ENCODE data around the gene HOXB13. TPM values are rescaled to one million over a fixed set of nuclear protein-coding genes. Genes with fewer than 3 reads are reported as not detected.

The HOXB13 gene
- polyA plus RNA-seq, 1 donor from 2014 or later: not detected

- Histone ChIP-seq H3K27ac (ENCODE audit: low read length) (no peak overlapping the region), H3K36me3 (ENCODE audit: insufficient read depth, low read length) (no peaks in the 10 kb centered on the region), H3F3A (ENCODE audit: insufficient read depth, low read length, poor library complexity, severe bottlenecking) (no peaks in the 10 kb centered on the region), H3K4me3 (ENCODE audit: low read length) (no peak overlapping the region), H4K20me1 (ENCODE audit: insufficient read depth) (no peaks in the 10 kb centered on the region), H3K9ac (ENCODE audit: low read length) (no peak overlapping the region), H3K9me2 (ENCODE audit: insufficient read depth, low read length) (no peaks in the 10 kb centered on the region), H3K4me2 (ENCODE audit: low read length) (no peak overlapping the region), H2AFZ (ENCODE audit: low read depth, low read length) (no peak overlapping the region), H3K79me2 (replicated peaks; ENCODE audit: insufficient read depth, low read length) (no peaks in the 10 kb centered on the region), H3K9me3 (ENCODE audit: low read length) (no peaks in the 10 kb centered on the region), H3K27me3 (ENCODE audit: insufficient read depth, low read depth, low read length) (peaks cover 70% of the 10 kb centered on the region)
- TF ChIP-seq EZH2 (IDR thresholded peaks at IDR 0.05; ENCODE audit: borderline replicate concordance, insufficient read depth, low read length, poor library complexity, severe bottlenecking) (no peak), CTCF (IDR thresholded peaks at IDR 0.05; ENCODE audit: poor library complexity, severe bottlenecking) (no peak)
Measured at GRCh38 chr17:48676963-48677558, 51.5 kb downstream of the HOXB13 start.

Small RNAs within 50 kb of the gene (small RNA-seq; reads per million reads assigned to genes)
- gene AC091179.2: 0 reads per million in 3 experiments
- gene COX6B1P2: 0 reads per million in 3 experiments
- gene MIR3185: 0 reads per million in 3 experiments
- gene RF02132: 0 reads per million in 3 experiments
- 0 reads per million in 3 experiments for gene RF02133
- gene RN7SL125P: 0 to 0.07 (median 0) reads per million in 3 experiments

Other genes with a start within 250 kb of the HOXB13 start
- not detected in 2 replicates for gene HOXB1, start 197.7 kb downstream of the HOXB13 start, polyA plus RNA-seq
- gene HOXB2, start 183.6 kb downstream of the HOXB13 start, polyA plus RNA-seq: not detected in 2 replicates
- not detected in 2 replicates for gene HOXB4, start 150.4 kb downstream of the HOXB13 start, polyA plus RNA-seq
- not detected in 2 replicates for gene HOXB3, start 138.5 kb downstream of the HOXB13 start, polyA plus RNA-seq
- not detected in 2 replicates for gene HOXB5, start 135.0 kb downstream of the HOXB13 start, polyA plus RNA-seq
- gene HOXB6, start 123.8 kb downstream of the HOXB13 start, polyA plus RNA-seq: not detected in 2 replicates
- gene HOXB7, start 117.7 kb downstream of the HOXB13 start, polyA plus RNA-seq: not detected in 2 replicates
- gene HOXB8, start 113.5 kb downstream of the HOXB13 start, polyA plus RNA-seq: not detected in 2 replicates
- gene HOXB9, start 102.4 kb downstream of the HOXB13 start, polyA plus RNA-seq: not detected in 2 replicates
- gene PRAC1, start 6.2 kb downstream of the HOXB13 start, polyA plus RNA-seq: not detected in 2 replicates
- gene PRAC2, start 5.6 kb downstream of the HOXB13 start, polyA plus RNA-seq: not detected in 2 replicates
- gene TTLL6, start 88.5 kb upstream of the HOXB13 start, polyA plus RNA-seq: not detected in 2 replicates
- gene CALCOCO2, start 102.3 kb upstream of the HOXB13 start, polyA plus RNA-seq: 4.5 and 16.1 TPM in 2 replicates
- 286 and 331 TPM in 2 replicates for gene ATP5MC1, start 164.0 kb upstream of the HOXB13 start, polyA plus RNA-seq
- 53.3 and 70.3 TPM in 2 replicates for gene UBE2Z, start 179.7 kb upstream of the HOXB13 start, polyA plus RNA-seq
- 171 and 223 TPM in 2 replicates for gene SNF8, start 216.1 kb upstream of the HOXB13 start, polyA plus RNA-seq
- gene GIP, start 239.8 kb upstream of the HOXB13 start, polyA plus RNA-seq: not detected in 2 replicates

All from neural cell (in vitro differentiated cells).